HepG2 (cell line): ENCODE measurements around the gene NCS1. TPM values are rescaled to one million over a fixed set of nuclear protein-coding genes. Genes with fewer than 3 reads are reported as not detected.

ENCODE experiments used
- ATAC-seq: fragments of 200-7000 bp; cut with Tn5 transposase; 3 replicates; pipeline ENCODE4 v1.9.1; 2020; ENCODE audit warnings: mild to moderate bottlenecking, moderate library complexity
- BruUV-seq: library from RNA; stranded (reverse); fragments of 400-500 nt; replicated peaks from 2 replicates; lab custom pipeline; 2021; lab: Mats Ljungman, UMichigan
- CTCF ChIA-PET: fragments of 300-600 bp; formaldehyde crosslinking; extraction: SDS; loops from one replicate; lab custom pipeline; 2021; ENCODE audit warnings: low total read pairs, inconsistent platforms, low intra/inter-chr PET ratio; lab: Yijun Ruan, JAX
- POLR2A ChIA-PET: fragments of 350-600 bp; sonication (Branson Sonifier 250); formaldehyde crosslinking; loops from one replicate; lab custom pipeline; 2020; ENCODE audit warnings: antibody characterized with exemption, inconsistent platforms; lab: Yijun Ruan, JAX
- DNase-seq: peaks from one replicate; pipeline ENCODE4 v3.0.0-alpha.2; 2015; ENCODE audit warnings: low spot score
- FAIRE-seq: peaks from 3 replicates; lab custom pipeline; 2011; peaks lifted over from hg19 to GRCh38; lab: Jason Lieb, UNC
- H2AFZ ChIP-seq: one replicate; pipeline ENCODE4 v1.6.1; 2011; ENCODE audit warnings: low read length, inconsistent platforms
- H3K27ac ChIP-seq: fragments of 300-600 bp; 3 replicates; pipeline ENCODE4 v1.8.0; 2011; ENCODE audit warnings: mixed run types, mild to moderate bottlenecking, mixed read lengths, low read length, inconsistent platforms; ENCODE audit not compliant: insufficient read depth; ENCODE audit errors: extremely low read length
- H3K27me3 ChIP-seq, 2 experiments: fragments of 200-600 bp in 1 of 2; 2 replicates in 1 of 2; 3 replicates in 1 of 2; pipeline versions ENCODE4 v1.6.0 to v1.8.0; 2011; ENCODE audit warnings: low read length in 2 of 2, mild to moderate bottlenecking in 2 of 2, moderate library complexity in 2 of 2, inconsistent platforms in 1 of 2; ENCODE audit not compliant: insufficient read depth in 2 of 2, control insufficient read depth in 1 of 2
- H3K36me3 ChIP-seq, 2 experiments: fragments of 200-600 bp in 1 of 2; replicated peaks in 1 of 2; 2 replicates in 1 of 2; 3 replicates in 1 of 2; pipeline versions ENCODE4 v1.5.1 to v1.8.0; 2011; ENCODE audit warnings: low read length in 2 of 2, inconsistent platforms in 1 of 2; ENCODE audit not compliant: insufficient read depth in 2 of 2, control insufficient read depth in 1 of 2
- H3K4me1 ChIP-seq: 2 replicates; pipeline ENCODE4 v1.5.1; 2012; ENCODE audit warnings: low read length, inconsistent platforms; ENCODE audit not compliant: insufficient read depth
- H3K4me2 ChIP-seq: 2 replicates; pipeline ENCODE4 v1.6.0; 2011; ENCODE audit warnings: low read depth, low read length, inconsistent platforms
- H3K4me3 ChIP-seq, 3 experiments: fragments of 200-600 bp in 1 of 3; sonication (generic), shearing (Covaris generic) in 1 of 3; replicated peaks in 1 of 3; 2 replicates each; pipeline ENCODE4 v1.5.1; 2011 to 2016; ENCODE audit warnings: low read length in 3 of 3, inconsistent platforms in 2 of 3, low read depth in 2 of 3, mild to moderate bottlenecking in 2 of 3, control low read depth in 1 of 3, mixed read lengths in 1 of 3; ENCODE audit not compliant: insufficient read depth in 1 of 3
- H3K79me2 ChIP-seq: one replicate; pipeline ENCODE4 v1.6.1; 2011; ENCODE audit warnings: low read length, inconsistent platforms; ENCODE audit not compliant: insufficient read depth
- H3K9ac ChIP-seq: 2 replicates; pipeline ENCODE4 v1.6.0; 2011; ENCODE audit warnings: mild to moderate bottlenecking, low read depth, low read length, inconsistent platforms; ENCODE audit not compliant: insufficient read depth
- H3K9me3 ChIP-seq: 2 replicates; pipeline ENCODE4 v1.5.1; 2012; ENCODE audit warnings: mild to moderate bottlenecking, low read length
- H4K20me1 ChIP-seq: 2 replicates; pipeline ENCODE4 v1.6.0; 2011; ENCODE audit warnings: inconsistent platforms, mild to moderate bottlenecking, low read length, moderate library complexity; ENCODE audit not compliant: insufficient read depth
- ESRRA ChIP-seq: sonication (generic); formaldehyde crosslinking; IDR thresholded peaks from 2 replicates; pipeline ENCODE4 v1.5.1; 2020; ENCODE audit warnings: mild to moderate bottlenecking, low read depth, missing genetic modification reagents
- GATAD2A ChIP-seq: IDR thresholded peaks from 2 replicates; pipeline ENCODE4 v1.6.1; 2016
- HBP1 ChIP-seq: IDR thresholded peaks from 2 replicates; pipeline ENCODE4 v1.6.1; 2016; ENCODE audit warnings: low read depth, control low read depth
- HDAC6 ChIP-seq: fragments of 200-600 bp; sonication (generic); IDR thresholded peaks from 2 replicates; pipeline ENCODE4 v1.7.0; 2017; ENCODE audit warnings: mild to moderate bottlenecking, antibody characterized with exemption, low read length, low read depth
- NR1H2 ChIP-seq: sonication (generic); formaldehyde crosslinking; IDR thresholded peaks from 2 replicates; pipeline ENCODE4 v1.8.1; 2022; ENCODE audit warnings: low read depth, missing genetic modification reagents, borderline replicate concordance
- PAF1 ChIP-seq: IDR thresholded peaks from 2 replicates; pipeline ENCODE4 v1.6.1; 2016; ENCODE audit warnings: missing genetic modification reagents, missing compliant biosample characterization
- PAX8 ChIP-seq: sonication (generic); formaldehyde crosslinking; IDR thresholded peaks from 2 replicates; pipeline ENCODE4 v1.8.0; 2022; ENCODE audit warnings: mild to moderate bottlenecking, missing genetic modification reagents, borderline replicate concordance
- PCBP2 ChIP-seq: fragments of 200-400 bp; formaldehyde crosslinking; optimal IDR thresholded peaks from 2 replicates; pipeline ENCODE3; 2018; ENCODE audit warnings: low read length, low read depth; ENCODE audit not compliant: poor library complexity, severe bottlenecking
- SALL2 ChIP-seq: sonication (generic); formaldehyde crosslinking; IDR thresholded peaks from 2 replicates; pipeline ENCODE4 v1.8.1; 2023; ENCODE audit warnings: mild to moderate bottlenecking, missing genetic modification reagents, inconsistent platforms
- SIX1 ChIP-seq: sonication (generic); formaldehyde crosslinking; IDR thresholded peaks from 2 replicates; pipeline ENCODE4 v1.4.0; 2020; ENCODE audit warnings: missing genetic modification reagents, borderline replicate concordance
- TMF1 ChIP-seq: sonication (generic); formaldehyde crosslinking; IDR thresholded peaks from 2 replicates; pipeline ENCODE4 v1.8.1; 2022; ENCODE audit warnings: low read depth, missing genetic modification reagents
- YY1 ChIP-seq: IDR thresholded peaks from 2 replicates; pipeline ENCODE4 v1.6.1; 2011; ENCODE audit warnings: low read length, low read depth, moderate library complexity, mild to moderate bottlenecking; ENCODE audit not compliant: insufficient read depth, insufficient replicate concordance
- ZBTB38 ChIP-seq: sonication (generic); formaldehyde crosslinking; IDR thresholded peaks from 2 replicates; pipeline ENCODE4 v1.5.1; 2020; ENCODE audit warnings: mild to moderate bottlenecking, missing genetic modification reagents
- ZMYM3 ChIP-seq: sonication (generic); formaldehyde crosslinking; IDR thresholded peaks from 2 replicates; pipeline ENCODE4 v1.5.1; 2020; ENCODE audit warnings: mild to moderate bottlenecking, missing genetic modification reagents
- ZNF160 ChIP-seq: sonication (generic); formaldehyde crosslinking; IDR thresholded peaks from 2 replicates; pipeline ENCODE4 v1.8.0; 2022; ENCODE audit warnings: mild to moderate bottlenecking, inconsistent platforms, missing genetic modification reagents
- ZNF567 ChIP-seq: sonication (generic); formaldehyde crosslinking; IDR thresholded peaks from 2 replicates; pipeline ENCODE4 v1.8.1; 2023; ENCODE audit warnings: mild to moderate bottlenecking, missing genetic modification reagents, borderline replicate concordance
- WGBS: methylation state at CpG from one replicate; pipeline ENCODE4 v1.1.6; 2017; ENCODE audit warnings: low lambda C conversion rate; 5-methylcytosine and 5-hydroxymethylcytosine counted together
- in situ Hi-C: cut with HindIII; loops from 2 replicates; pipeline ENCODE4 v1.10.0; 2017; ENCODE audit warnings: low pct_unique_long_range_greater_than_20kb; ENCODE audit not compliant: extremely low pct_ligation_motif_present
- intact Hi-C: fragments of 100-400 bp; cut with micrococcal nuclease; formaldehyde crosslinking; loops from one replicate; pipeline ENCODE4 v1.10.0; 2022; ENCODE audit not compliant: unreplicated experiment
- polyA plus RNA-seq, 8 experiments: library from polyadenylated mRNA; depleted of rRNA in 3 of 8; stranded (reverse) in 7 of 8; unstranded in 1 of 8; fragments of >200 nt; fragmentation: Illumina TruSeq in 4 of 8; extraction: Trizol in 4 of 8; gene quantifications; 2 replicates each; pipeline versions ENCODE4 v1.2.1 to v1.2.3, GENCODE V29; 2011 to 2016; ENCODE audit warnings: low read depth in 4 of 8, missing spikeins in 1 of 8, mixed read lengths in 1 of 8; ENCODE audit not compliant: insufficient read depth in 1 of 8
- total RNA-seq, 5 experiments: library from RNA; depleted of rRNA; stranded (reverse); fragments of >200 nt; fragmentation: Illumina TruSeq; extraction: Trizol; gene quantifications; 2 replicates each; pipeline ENCODE4 v1.2.3, GENCODE V29; 2016; ENCODE audit warnings: low read depth in 1 of 5
- TF ChIP-seq, protein P1 (sequence below): sonication (generic); formaldehyde crosslinking; IDR thresholded peaks from 2 replicates; pipeline ENCODE4 v1.4.0; 2020; ENCODE audit warnings: missing genetic modification reagents, low read depth, mild to moderate bottlenecking, borderline replicate concordance

NCS1 gene
- total and polyA plus RNA-seq, 2 of the 13 experiments (the other 11 are each of a cell fraction or from before 2014, with no cell fraction given): 4.7 to 6.1 TPM

DNA sequence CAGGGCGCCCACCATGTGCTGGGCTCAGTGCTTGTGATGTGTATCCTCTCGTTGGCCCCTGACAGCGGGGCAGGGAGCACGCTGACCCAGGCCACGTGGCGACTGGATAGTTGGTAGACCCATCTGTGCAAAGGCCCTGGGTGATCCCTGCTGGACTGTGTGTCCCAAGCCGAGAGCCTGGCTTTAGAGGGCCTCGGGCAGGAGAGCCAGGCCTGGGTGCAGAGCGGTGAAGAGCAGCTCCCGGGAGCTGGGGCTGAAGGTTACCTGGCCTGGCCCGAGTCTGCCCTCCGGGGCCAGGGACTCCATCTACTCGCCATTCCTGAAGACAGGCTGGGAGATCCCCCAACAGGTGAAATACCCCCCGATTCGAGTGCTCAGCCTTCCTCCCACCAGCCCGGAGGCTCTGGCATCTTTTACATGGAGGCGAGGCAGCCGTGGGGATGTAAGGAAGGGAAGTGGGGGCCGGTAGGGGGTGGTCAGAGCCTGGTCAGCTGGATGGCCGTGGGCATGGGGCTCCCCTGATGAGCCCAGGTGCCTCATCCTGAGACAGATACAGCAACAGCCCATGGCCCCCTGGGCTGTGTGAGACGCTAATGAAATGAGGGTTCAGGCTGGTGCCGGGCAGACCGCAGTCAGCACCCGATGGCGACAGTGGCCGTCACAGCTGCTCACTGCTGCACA lies 19.0 kb downstream of the NCS1 start (continued):
- TF ChIP-seq SIX1 (CRISPR knock-in tag) (no peak), HDAC6 (no peak), GATAD2A (CRISPR knock-in tag) (no peak)

DNA sequence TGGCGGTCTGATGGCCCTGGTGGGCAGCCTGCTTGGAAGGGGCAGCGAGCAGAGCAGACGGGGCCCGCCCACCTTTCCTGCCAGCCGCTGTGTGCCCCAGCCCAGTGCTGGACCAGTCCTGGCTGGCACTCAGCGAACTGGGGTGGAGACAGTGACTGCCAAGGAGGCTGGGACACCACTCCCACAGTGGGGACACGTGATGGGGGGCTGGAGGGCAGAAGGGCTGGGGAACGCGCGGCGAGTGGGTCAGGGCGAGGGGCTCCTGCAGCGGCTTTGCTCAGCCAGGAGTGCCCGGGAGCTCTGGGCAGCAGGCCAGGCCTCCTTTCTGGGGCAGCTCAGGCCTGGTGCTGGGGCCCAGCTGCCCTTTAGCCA lies 19.5 kb downstream of the NCS1 start:
- intact Hi-C loops (no loop called here), in situ Hi-C loops (no loop called here)
- Histone ChIP-seq H3K9me3 (no peaks in the 10 kb centered on the region), H3K79me2 (no peaks in the 10 kb centered on the region), H3K27me3 (no peaks in the 10 kb centered on the region), H3K9ac (no peak overlapping the region), H3K4me2 (no peak overlapping the region), H2AFZ (no peak overlapping the region), H3K4me3 (no peak overlapping the region), H3K27ac (no peak overlapping the region), H3K36me3 (no peaks in the 10 kb centered on the region), H3K4me1 (peaks cover 31% of the 10 kb centered on the region), H4K20me1 (no peaks in the 10 kb centered on the region)
- BruUV-seq: no TSS peak
- POLR2A ChIA-PET: no interaction called here
- no peak for DNase-seq
- 69% methylated on average over 3 of the region's 14 CpGs for WGBS
- ATAC-seq: no peak
- CTCF ChIA-PET: no interaction called here
- FAIRE-seq: no peak
- no peak for TF ChIP-seq SALL2
- no peak for TF ChIP-seq ZBTB38
- no peak for TF ChIP-seq PCBP2
- no peak for TF ChIP-seq TMF1 (CRISPR knock-in tag)
- TF ChIP-seq PAX8: no peak
- TF ChIP-seq HBP1 (CRISPR knock-in tag): no peak
- no peak for TF ChIP-seq ESRRA (CRISPR knock-in tag)
- TF ChIP-seq YY1: no peak
- TF ChIP-seq PAF1 (CRISPR knock-in tag): no peak
- no peak for TF ChIP-seq ZNF160 (CRISPR knock-in tag)
- TF ChIP-seq ZMYM3 (CRISPR knock-in tag): no peak
- no peak for TF ChIP-seq NR1H2 (CRISPR knock-in tag)
- TF ChIP-seq, protein P1, sequence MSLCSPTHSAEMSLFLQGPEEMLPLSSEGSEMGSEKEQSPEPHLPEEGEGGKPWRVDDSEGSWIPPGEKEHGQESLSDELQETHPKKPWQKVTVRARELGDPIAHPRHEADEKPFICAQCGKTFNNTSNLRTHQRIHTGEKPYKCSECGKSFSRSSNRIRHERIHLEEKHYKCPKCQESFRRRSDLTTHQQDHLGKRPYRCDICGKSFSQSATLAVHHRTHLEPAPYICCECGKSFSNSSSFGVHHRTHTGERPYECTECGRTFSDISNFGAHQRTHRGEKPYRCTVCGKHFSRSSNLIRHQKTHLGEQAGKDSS (CRISPR knock-in tag): no peak
- TF ChIP-seq ZNF567 (CRISPR knock-in tag): no peak
